Left renal pelvis (tissue), 4 donors: Measurements from ENCODE around the gene SERPINA3. TPM values are rescaled to one million over a fixed set of nuclear protein-coding genes. Genes with fewer than 3 reads are reported as not detected.
"Not testable (repeated sequence)": the region's sequence is repeated elsewhere in the genome, so short reads cannot be mapped to it uniquely, and the experiment has no call there.

Source experiments
- DNase-seq, 4 donors: peaks; one replicate each; pipeline ENCODE4 v3.0.0-alpha.2; 2013; ENCODE audit warnings: low read depth in 4 of 4, low spot score in 3 of 4
- polyA plus RNA-seq, 4 donors: library from polyadenylated mRNA; unstranded; fragments of 120-200 nt; gene quantifications; one replicate each; pipeline ENCODE4 v1.2.1, GENCODE V29; 2013; ENCODE audit not compliant: insufficient read length in 4 of 4

Gene SERPINA3
- polyA plus RNA-seq: 1 to 10 TPM in 1 of 4 donors, under 1 TPM in 3; 0.27 to 3.7 (median 0.55) TPM

DNA sequence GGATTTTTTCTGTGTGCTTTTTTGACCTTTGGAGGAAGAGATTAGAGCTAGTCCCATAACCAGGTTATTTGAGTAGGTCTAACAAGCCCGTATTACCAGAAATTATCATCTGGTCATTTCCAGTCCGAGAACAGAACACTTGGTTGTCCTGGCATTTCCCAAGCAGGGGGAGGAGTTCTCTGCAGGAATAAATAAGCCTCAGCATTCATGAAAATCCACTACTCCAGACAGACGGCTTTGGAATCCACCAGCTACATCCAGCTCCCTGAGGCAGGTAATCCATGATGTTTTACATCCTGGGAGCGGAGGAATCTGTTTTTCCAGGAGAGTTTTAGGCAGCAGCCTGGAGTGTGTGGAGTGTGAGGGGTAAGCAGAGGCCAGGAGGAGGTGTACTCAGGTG, at the start of gene SERPINA3:
SERPINA3 (plus strand) TSS at position 218 of the 400 bp plus-strand sequence. CDS start 2,051 bp downstream, outside the sequence.
- no peak for DNase-seq

DNA sequence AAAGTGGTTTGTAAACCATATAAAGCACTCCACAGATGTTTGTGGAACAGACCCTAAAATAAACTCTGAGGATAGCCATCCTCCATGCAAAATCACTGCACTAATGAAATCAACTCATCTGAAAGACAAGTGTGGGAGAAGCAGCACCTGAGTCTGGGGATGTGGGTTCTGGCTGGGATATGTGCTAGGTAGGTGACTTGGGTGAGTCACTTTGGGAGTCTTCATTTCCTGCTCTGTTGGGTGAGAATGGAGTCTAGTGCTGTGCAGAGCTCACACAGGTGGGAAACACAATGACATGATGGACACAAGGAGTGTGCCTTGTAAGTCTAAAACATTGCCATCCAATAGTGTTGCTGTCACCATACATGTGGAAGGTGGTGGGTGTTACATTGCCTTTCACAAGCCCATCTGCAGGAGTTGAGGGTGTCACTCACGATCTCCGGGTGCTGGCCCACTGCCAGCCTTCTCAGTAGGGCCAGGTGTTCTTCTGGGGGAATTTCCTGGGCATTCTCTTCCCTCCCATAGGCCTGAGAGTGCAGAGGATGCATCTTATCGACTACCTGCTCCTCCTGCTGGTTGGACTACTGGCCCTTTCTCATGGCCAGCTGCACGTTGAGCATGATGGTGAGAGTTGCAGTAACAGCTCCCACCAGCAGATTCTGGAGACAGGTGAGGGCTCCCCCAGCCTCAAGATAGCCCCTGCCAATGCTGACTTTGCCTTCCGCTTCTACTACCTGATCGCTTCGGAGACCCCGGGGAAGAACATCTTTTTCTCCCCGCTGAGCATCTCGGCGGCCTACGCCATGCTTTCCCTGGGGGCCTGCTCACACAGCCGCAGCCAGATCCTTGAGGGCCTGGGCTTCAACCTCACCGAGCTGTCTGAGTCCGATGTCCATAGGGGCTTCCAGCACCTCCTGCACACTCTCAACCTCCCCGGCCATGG, 49.0 kb upstream of the SERPINA3 start:
- no peak for DNase-seq

DNA sequence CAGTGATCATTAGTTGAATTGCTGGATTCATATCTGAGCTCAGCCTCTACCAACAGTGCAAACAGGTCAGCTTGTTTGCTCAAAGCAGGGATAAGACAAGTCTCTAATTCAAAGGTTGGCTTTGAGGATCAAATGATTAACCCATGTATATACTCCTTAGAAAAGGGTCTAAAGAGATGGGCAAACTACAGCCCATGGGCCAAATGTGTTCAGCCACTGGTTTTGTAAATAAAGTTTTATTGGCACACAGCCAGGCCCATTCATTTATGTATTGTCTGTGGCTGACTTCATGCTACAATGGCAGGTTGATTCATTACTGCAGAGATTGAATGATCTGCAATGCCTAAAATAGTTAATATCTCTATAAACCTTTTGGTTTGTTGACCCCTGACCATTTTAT, 47.8 kb upstream of the SERPINA3 start:
- DNase-seq: no peak

DNA sequence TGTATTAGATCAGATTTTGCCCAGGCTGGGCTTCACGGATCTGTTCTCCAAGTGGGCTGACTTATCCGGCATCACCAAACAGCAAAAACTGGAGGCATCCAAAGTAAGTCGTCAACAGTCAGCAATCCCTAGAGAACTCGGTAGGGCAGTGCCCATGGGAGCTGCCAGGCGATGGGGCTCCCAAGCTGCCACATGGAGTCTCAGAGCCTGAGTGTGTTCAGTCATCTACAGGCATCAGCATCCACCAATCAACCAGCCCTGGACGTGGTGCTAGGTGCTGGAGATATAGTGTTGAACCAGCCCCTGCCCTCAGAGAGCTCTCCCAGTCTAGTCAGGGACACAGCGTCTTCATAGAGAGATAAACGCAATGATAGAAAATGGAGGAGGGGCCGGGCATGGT, 44.0 kb upstream of the SERPINA3 start:
- no peak for DNase-seq

DNA sequence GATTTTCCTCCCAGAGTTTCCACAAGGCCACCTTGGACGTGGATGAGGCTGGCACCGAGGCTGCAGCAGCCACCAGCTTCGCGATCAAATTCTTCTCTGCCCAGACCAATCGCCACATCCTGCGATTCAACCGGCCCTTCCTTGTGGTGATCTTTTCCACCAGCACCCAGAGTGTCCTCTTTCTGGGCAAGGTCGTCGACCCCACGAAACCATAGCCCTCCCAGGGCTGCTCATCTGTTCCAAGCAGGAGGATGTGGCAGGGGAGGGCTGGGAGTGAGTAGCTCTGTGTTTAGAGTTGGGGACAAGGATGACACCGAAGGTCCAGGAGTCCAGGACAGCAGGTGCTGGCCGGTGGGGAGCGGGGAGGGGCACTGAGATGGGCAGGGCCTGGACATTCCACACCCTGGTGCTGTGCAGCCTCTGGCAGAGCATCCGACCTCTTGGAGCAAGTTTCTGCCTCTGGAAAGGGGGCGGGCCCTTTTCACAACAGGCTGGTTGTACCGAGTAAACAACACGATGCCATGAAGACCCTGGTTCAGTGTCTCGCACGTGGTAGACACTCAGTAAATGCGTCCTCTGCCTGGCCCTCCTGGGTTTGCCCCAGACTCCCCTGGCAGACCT, 42.7 kb upstream of the SERPINA3 start:
- no peak for DNase-seq

DNA sequence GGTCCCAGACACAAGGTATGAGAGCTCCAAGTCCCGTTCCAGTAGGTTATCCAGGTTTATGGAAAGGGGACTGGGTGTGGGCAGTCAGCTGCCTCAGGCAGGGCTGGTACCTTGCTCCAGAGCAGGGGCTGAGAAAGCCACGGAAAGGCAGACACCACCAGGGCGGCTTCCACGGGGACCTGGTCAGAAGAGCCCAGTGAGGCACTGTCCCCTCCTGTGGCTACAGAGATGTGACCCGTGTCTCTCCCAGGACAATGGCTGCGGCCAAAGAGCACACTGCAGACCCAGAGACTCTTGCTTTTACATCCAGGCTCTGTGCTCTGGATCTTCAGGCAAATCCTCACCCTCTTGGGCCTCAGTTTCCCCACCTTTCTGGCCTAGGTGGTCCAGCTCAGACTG, 42.2 kb upstream of the SERPINA3 start:
- no peak for DNase-seq

DNA sequence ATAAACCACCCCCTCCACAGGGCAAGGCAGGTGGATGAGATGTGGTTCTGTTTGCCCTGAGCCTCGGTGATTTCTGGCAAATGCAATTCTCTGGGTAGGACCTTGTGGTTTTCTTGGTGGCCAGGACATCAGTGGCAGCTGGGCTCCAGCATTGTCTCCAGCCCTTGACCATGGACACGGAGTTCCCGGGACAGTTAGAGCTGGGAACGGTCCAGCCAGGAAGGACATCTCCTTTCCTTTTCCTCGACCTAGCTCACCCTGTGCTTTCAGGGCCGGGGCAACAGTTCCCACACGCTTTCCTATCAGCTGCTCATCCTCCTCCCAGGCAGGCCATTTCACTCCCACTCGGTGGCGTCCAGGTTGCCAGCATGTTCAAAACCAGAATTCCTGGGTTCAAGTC, 41.8 kb upstream of the SERPINA3 start:
- DNase-seq: no peak

DNA sequence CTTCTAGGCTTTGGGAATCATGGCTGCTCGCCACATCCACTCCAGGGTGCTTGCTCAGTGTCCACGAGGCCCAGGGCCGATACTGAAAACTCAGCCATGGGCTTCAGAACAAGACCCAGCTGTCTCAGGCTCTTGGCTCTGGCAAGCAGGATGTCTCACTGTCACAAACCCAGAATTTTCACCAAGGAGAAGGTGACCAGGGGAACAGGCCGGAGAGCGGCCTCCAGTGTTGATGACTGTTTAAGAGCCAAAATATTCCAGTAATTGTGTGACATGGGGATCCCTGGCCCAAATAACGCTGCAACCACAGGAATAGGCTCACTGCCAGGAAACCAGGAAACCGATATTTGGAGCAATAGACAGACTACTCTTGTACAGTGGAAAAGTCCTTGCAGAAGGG, 40.8 kb upstream of the SERPINA3 start:
- DNase-seq: no peak

DNA sequence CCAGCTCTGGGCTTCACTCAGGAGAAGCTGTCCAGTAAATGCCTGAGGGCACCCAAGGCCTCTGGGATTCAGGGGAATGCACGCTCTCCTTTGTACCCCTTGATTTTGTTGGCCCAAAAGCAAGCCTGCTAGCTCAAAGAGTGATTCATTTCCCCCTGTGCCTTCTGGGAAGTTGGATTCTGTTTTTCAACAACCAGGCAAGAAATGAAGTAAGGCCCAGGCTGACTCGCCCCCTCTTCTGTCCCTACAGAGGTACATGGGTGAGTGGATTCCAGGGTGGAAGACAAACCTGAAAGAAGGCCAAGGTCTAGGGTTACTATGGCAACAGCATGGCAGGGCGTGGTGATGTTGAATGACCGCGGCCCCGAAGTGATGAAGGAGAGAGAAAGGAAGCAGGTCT, 40.2 kb upstream of the SERPINA3 start:
- no peak for DNase-seq

DNA sequence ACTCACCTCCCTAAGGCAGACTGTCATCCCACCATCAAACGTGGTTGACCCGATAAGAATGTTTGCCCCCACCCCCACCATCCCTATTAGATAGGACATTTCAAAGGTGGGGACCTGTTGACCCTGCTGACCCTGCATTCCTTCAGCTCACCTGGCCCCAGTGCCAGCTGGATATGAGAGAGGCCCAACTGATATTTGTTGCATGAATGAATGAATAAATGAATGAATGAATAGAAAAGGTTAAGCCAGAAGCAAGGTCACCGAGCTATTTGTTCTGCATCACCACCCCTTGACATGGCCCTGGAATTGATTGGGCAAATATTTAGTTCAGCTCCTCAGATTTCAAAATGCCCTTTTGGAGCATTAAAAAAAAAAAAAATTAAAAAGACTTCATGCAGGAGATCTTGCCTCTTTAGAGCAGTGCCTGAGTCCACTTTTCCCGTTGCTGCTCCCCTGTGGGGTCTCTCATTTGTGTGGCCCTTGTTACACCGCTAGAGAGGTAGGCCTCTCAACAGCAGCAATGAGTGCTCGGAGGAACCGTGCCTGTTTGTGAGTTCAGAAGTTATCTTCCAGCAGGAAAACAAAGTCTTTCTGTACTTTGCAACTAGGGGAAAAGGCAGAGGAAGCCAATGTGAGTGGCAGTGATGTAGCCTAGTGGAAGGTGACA, 39.4 kb upstream of the SERPINA3 start:
- no peak for DNase-seq

DNA sequence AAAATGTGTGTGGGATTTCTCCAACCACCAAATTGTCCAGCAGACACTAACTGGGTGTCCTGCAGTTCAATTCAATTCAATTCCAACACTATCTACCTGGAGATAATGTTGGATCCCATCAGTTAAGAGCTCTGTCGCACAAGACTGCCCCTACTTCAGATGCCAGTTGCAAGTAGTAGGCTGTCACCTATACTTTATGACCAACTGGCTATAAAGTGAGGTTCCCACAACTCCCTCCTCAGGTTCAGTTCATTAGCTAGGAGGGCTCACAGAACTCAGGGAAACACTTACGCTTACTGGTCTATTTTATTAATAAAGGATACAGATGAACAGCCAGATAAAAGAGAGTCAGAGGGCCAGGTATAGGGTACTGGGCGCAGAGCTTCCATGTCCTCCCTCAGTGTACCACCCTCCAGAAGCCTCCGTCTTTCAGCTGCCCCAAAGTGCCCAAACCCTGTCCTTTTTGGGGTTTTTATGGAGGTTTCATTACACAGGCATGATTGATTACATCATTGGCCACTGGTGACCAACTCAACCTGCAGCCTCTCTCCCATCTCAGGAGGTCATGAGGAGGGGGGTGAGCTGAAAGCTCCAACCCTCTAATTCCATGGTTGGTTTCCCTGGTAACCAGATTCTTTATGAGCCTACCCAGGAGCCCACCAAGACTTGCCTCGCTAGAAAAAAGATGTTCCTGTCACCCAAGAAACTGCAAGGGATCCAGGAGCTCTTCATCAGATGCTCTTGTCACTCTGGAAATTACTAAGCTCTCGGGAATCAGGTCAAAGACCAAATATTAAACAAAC, 38.5 kb upstream of the SERPINA3 start:
- no peak for DNase-seq

DNA sequence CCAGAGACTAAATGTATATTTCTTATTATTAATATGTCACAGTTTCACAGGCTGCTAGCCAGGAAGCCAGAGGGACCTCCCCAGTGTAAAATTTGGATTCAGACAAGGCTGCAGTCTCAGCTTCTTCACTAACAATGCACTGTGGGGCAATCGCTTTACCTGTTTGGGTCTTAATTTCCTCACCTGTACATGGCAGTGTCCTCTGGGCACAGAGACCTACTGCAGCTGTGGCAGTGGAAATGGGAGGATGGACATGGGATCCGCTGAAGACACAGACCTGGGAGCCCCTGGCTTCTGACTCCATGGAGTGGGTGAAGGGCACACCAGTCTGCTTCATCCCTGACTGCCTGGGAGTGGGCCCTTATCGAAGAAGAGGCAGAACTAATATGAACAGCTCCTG, 37.9 kb upstream of the SERPINA3 start:
- DNase-seq: no peak

DNA sequence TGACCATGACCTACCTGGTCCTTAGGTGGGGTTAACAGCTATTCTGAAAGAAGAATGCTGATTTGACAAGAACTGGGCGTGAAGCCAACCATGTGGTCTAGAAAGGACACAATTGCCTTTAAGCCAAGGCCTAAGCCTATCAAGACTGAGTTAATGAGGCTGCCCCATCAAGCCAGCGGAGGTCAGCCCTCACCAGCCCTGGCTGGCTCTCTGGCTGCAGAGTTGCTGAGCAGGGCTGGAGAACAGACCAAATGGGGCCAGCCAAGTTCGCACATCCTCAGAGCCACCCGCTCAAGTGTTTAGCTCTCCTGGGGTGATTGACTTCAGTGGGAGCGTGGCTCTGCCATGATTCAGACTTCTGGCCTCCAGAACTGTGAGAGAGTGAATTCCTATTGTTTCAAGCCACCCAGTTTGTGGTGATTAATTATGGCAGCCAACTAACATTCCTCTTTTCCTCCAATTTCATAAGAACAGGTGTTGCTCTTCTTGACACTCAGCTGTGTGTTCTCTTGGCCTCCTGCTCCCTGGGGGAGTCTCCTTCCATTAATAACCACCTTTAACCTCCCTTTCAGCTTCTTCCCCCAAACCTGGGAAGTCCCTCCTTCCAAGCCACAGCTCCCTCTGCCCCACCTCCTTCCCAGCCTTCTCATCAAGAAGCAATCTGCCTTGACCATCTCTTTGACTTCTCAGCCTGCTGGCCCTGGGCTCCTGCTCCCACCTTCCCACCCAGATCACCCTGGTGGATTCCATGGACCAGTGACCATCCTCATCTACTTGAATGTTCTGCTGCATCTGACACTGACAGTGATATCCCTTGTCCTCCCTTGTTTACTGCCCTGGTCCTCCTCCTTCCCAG, 36.2 kb upstream of the SERPINA3 start:
- no peak for DNase-seq

DNA sequence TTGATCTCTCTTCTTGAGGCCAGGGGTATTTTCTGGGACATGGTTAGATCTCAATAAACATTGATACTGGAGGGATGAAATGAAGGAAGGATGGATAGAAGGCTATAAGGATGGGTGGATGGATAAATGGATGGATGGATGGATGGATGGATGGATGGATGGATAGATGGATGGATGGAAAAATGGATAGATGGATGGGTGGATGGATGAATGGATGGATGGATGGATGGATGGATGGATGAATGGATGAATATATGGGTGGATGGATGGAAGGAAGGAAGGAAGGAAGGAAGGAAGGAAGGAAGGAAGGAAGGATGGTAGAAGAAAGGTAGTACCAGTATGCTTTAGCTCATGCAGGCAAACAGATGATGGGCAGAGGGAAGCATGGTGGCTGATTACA, 34.7 kb upstream of the SERPINA3 start:
- not testable (repeated sequence) for DNase-seq

DNA sequence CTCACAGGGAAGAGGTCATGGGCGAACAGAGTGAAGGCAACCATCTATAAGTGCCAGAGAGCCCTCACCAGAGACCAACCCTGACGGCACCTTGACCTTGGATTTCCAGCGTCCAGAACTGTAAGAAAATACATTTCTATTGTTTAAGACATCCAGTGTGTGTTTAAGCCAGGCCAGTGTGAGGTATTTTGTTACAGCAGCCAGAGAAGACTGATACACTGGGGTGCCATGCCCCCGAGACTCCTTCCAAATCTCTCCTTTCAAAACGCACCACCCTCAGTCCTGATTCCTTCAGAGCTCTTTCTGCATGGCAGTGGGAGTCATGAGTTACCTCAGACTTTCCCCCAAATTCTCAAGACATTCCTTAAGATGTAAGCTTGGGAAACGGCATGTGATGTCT, 33.5 kb upstream of the SERPINA3 start:
- DNase-seq: no peak

DNA sequence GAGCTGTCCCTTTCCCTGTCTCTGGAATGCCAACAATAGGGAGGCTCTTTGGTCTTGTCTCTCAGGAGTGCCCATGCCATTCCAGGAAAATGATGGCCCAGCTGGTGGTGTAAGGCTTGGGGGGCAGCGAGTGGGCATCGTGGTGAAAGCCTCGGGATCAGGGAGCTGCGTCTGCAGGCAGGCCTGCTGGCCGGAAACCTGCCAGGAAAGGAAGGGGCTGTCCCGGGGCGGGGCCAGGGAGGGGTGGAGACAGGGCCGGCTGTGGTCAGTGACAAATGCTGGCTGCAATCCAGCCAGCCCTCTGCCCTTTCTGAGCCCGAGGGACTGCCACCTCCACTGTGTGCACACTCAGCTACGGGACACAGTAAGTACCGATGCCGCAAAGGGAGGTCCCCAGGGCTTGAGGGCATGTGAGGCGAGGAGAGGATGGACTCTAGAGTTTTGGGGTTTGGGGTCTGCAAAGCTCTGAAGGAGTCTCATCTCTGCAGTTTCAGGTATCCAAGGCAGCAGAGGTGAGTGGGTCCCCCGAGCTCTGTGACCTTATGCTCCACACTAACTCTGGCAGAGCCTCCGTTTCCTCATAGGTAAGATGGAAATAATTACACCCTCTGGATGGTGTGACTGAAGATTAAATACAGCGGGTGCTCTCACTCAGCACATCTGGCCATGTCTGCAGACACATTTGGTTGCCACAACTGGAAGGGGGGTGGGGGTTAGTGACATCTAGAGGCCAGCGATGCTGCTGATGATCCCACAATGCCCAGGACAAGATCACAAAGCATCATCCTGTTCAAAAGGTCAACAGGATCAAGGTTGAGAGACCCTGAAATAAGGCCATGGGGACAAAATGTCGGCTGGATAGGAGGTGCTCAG, 30.8 kb upstream of the SERPINA3 start, which contains the start of gene SERPINA5:
SERPINA5 (plus strand) TSS at position 300 of the 873 bp plus-strand sequence. CDS start 5,937 bp downstream, outside the sequence.
- no peak for DNase-seq

DNA sequence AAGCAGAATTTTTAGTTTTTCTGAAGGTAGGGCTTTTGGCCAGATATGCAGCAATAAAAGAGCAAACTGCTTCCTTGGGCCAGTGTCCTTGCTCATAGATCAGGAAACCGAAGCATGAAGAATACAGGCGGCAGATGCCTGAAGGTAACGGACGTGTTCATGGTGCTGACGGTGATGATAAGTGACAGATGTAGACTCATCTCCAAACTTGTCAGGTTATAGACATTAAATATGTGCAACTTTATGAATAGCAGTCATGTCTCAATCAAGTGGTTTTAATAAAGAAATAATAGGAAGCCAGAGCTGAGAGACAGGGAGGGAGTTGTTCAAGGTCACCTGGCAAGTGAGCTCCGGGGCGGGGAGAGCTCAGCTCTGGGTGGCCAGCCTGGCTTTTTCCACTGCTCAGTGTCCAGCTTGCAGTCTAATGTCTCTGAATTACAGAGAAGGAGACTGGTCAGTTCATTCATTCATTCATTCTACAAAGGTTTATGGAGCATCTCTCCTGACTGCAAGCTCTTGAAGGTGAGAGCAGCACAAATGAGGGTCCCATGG, 29.9 kb upstream of the SERPINA3 start:
- DNase-seq: no peak

DNA sequence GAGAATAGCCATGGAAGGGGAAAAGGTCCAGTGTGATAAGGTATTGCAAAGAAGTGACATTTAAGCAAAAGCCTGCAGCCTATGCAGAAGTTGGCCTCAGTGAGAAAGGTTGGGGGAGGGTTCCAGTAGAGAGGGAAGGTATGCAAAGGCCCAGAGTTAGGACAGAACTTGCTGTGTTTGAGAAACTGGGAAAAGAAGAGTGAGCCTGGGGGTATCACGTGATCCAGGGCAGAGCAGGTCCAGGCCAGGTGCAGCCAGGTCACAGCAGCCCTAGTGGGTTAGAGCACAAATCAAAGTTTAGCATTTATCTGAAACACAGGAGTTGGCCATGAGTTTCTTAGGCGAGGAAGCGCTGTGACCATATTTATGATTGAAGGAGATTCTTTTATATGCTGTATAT, 29.3 kb upstream of the SERPINA3 start:
- no peak for DNase-seq
